Measurements from ENCODE around the gene FAM83G. TPM values are rescaled to one million over a fixed set of nuclear protein-coding genes. Genes with fewer than 3 reads are reported as not detected.
"Not testable (repeated sequence)": the region's sequence is repeated elsewhere in the genome, so short reads cannot be mapped to it uniquely, and the experiment has no call there.

Gene FAM83G
- total RNA-seq, 1 experiment from 2014 or later: 38.9 TPM

DNA sequence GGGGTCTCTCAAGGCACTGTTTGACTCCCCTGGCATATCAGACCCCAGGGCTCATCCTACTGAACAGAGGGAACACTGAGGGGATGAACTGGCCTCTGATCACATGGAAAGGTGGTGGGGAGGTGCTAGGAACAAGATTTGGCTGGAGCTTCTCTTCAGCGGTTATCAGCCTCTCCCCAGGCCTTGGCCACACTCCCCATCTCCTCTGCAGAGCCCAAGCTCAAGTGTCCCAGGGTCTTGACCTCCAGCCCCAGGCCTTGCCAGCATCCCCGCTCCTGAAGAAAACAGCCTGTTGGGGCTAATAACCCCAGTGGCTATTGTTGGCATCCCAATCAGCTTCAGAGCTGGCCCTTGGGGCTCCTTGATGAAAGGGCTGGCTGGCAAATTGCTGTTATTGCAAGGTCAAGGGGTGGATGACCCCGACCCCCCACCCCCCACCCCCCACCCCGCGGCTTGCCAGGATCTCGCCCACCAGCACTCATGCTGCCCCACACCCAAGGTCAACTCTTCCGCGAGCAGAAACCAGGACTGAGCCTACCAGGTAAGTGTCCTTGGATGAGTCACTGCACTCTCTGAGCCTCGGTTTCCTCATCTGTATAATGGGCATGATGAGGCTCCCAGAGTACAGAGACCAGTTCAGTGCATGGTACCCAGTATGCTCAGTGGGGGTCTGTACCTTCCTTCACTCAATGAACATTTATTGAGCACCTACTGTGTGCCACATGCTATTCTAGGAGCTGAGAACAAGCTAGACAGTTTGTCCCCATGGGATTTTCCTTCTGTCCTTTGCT is 18.8 kb upstream of the FAM83G start:
- DNase-seq (ENCODE audit: low spot score): no peak

DNA sequence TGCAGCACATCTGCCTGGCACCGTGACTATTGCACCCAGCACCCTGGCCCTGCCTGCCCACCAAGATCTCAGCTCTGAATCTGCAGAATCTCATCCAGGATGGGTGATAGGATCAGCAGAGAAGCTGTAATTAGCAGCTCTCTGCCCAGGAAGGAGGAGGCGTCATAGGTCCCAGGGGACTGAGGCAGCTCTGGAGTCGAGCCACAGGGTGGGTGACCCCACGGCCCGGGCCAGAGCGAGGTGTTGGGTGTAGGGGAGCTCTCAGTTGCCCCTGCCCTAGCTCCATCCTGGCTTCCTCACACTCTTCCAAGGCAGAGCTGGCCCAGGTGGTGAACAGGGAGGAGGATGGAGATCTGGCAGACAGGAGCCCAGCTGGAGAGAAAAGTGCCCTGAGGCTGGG is 18.2 kb upstream of the FAM83G start:
- DNase-seq (ENCODE audit: low spot score): no peak

DNA sequence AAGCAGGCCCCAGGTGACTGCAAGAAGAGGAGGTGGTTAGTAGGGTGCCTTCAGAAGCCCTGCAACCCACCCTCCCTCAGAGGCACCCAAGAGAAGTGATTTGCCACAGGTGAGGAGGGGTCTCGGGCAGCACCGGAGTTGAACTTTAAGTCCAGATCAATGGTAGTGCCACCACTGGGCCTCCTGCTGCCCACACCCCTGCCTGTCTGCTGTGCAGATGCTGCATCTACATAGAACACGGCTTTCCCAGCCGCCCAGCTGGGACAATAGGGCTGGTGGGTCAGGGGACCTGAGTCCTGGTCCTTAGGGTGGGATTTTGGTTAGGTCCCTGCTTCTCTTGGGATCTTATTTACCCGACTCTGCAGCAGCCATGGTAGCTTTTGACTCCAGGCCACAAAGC is 17.6 kb upstream of the FAM83G start:
- no peak for DNase-seq (ENCODE audit: low spot score)

DNA sequence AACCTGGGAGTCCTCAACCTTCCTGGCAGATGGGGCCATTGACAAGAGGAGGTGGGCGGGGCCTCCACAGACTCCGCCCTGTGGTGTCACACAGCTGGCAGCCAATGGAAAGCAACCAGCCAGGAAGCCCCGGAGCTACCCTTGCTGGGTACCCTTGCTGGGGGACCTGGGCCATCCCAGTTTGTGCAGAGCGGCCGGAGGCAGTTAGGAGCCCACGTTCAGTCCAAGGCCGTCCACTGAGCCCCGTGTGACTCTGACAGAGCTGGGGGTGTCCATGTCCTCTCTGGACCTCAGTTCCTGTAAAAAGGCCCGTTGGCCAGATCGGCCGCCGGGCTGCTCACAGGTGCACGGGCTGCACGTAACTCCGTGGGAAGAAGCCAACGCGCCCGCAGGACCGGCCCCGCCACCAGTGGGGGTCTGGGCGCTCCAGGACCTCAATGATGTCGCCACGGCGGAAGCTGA is 17.1 kb upstream of the FAM83G start:
- no peak for DNase-seq (ENCODE audit: low spot score)

DNA sequence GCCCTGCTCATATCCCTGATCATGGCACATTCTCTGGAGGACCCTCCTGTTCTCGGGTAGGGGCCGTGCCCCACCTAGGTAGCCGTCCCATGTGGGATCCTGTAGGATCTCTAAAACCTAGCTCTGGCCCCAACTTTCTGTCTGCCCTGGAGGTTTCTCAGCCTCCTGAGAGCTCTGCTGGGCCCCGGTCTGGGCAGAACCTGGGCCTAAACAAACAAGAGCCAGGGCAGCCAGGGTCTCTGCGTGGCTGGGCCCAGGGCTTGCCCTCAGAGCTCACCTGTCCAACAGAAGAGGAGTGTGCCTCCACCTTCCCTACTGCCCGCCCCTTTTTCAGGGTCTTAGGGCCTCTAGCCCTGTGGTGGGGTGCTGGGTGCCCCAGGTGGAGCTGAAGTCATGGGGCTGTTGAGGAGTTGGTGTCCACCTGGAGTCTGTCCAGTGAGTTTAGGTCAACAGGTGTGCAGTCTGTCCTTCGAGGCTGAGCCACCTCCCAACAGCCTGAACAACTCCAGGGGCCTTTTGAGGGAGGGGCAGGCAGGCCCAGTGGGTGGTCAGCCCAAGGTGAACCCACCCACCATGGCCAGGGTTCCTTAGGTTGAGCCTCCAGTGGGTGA is 16.6 kb upstream of the FAM83G start:
- not testable (repeated sequence) for DNase-seq (ENCODE audit: low spot score)

DNA sequence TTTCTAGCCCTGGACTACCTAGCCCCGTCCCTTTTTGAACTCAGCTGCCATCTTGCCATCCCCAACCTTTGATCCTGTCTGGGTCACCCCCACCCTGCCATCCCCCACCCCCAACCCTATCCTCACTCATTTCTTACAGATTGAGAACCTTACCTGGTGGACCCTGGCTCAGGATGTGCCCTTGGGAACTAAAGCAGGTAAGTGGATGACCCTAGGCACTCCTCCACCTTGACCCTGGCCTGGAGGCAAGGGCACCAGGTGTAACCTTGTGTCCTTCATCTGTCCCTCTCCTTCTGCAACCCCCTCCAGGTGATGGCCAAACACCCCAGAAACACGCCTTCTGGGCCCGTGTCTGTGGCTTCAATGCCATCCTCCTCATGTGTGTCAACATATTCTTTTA is 15.5 kb upstream of the FAM83G start:
- no peak for DNase-seq (ENCODE audit: low spot score)

DNA sequence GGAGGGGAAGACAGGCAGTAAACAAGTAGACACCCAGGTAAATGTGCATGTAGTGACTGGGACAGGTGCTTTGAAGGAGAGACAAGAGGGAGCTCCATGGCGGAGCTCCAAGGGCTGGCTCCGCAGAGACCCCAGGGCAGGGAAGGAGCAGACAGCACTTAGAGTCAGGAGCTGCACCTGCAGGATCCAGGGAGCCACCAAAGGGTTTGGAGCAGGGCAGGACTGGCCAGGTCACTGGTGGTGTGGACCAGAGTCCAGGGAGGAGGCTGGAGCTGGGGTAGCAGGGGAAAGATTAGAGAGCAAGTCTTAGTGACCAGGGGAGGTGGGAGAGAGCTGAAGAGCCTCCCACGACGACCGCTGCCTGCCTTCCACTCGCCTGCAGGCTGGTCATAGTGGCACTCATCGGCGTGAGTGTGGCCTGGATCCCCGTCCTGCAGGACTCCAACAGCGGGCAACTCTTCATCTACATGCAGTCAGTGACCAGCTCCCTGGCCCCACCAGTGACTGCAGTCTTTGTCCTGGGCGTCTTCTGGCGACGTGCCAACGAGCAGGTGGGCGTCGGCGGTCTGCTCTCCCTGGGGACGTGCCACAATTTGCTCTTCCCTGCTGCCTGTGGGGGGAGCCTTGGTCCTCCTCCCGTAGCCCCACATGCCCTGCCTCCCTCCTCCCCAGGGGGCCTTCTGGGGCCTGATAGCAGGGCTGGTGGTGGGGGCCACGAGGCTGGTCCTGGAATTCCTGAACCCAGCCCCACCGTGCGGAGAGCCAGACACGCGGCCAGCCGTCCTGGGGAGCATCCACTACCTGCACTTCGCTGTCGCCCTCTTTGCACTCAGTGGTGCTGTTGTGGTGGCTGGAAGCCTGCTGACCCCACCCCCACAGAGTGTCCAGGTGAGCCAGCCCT is 14.7 kb upstream of the FAM83G start:
- DNase-seq (ENCODE audit: low spot score): no peak

DNA sequence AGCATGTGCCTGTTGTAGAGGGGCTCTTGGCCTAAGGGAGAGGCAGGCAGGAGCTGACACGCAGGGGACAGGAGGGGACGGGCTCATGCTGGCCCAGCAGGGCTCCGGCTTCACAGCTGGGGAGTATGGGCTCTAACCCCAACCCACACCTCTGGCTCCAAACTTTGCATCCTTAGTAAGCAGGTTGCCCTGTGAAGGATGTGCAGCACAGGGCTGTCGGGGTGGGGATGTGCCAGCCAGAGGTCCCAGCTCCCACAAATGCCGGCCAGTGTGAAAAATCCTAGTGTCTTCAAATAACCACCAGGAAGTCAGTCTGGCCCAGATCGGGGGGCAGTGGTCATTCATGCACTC is 14.0 kb upstream of the FAM83G start:
- DNase-seq (ENCODE audit: low spot score): no peak

DNA sequence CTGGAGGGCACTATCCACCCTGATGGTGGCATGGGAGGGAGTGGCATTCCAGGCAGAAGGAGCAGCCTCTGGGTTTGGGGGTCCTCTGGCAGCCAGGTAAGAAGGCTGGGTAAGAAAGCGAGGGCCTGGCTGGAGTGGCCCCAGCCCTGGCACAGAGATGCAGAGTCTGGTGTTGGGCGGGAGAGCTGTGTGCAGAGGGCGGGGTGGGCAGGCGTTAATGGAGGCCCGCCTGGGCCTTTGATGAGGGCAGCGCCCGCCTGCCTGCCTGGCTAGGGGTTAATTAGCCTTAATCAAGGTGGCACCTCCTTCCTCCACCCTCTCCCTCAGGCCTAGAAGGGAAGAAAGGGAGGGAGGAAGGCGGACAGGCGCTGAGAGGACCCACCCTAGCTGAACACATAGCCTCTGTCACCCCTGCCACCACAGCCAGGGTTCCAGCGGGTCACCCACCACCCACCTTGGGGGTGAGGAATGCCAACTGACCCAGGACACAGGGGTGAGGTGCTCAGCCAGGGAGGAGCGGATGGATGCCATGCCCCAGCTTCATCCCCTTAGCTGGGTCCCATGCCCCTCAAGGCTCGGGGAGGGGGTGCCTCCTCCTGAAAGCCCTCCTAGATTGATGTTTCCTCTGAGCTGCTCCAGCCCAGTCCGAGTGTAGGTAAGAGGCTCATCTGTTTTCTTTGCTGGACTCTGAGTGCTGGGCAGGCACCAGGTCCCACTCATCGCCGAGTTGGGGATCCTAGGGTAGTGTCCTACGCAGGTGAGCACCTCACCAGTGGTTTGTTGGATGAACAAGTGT is 13.4 kb upstream of the FAM83G start:
- no peak for DNase-seq (ENCODE audit: low spot score)

DNA sequence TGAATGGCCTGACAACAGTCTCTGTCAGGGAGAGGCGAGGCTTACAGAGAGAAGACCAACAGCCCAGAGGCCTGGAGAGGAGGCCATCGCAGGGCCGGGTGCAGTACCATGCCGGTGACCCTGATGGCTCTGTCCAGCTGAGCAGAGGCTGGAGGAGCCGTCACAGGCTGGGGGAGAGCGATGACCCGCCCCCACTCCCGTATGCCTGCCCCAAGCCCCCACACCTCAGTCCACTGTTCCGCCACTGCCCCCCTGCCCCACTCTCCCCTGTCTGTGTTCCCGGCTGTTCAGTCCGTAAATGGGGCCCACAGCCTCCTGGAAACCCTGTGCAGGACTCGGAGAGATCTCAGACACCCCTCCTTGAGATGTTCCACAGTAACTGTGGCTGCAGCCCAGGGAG is 12.8 kb upstream of the FAM83G start:
- no peak for DNase-seq (ENCODE audit: low spot score)

DNA sequence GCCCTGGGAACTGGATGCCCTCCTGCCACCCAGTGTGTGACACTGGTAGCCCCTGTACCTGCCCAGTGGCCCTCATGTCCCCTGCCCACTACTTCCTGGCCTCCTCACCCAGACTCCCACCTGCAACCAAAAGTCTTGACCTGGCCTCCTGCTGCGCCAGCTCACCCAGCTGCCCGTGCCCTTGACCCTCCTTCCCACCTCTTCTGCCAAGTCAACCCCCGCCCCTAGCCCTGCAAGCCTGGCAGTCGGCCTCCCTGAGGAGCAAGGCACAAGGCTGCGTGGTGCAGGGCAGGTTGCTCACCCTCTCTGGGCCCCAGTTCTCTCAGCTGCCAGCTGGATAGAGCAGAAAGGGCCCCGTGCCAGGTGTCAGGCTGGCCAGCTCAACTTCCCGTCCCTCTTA is 12.3 kb upstream of the FAM83G start:
- no peak for DNase-seq (ENCODE audit: low spot score)

DNA sequence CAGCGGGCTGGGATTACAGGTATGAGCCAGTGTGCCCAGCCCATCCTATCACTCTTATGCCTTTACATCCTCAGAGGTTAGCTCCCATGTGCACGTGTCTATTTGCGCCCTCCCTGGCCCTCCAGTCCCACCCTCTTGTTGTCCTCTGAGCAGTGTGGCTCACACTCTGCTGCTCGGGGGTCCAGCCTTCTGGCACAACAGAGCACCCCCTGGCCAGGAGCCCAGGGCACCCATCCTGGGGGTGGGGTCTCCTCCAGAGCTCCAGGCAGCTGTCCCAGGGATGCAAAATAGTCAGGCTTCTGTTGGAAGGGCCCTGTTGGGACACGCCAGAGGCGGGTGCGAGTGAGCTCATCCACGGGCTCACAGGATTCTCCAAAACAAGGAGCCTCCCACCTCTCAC is 11.7 kb upstream of the FAM83G start:
- no peak for DNase-seq (ENCODE audit: low spot score)

DNA sequence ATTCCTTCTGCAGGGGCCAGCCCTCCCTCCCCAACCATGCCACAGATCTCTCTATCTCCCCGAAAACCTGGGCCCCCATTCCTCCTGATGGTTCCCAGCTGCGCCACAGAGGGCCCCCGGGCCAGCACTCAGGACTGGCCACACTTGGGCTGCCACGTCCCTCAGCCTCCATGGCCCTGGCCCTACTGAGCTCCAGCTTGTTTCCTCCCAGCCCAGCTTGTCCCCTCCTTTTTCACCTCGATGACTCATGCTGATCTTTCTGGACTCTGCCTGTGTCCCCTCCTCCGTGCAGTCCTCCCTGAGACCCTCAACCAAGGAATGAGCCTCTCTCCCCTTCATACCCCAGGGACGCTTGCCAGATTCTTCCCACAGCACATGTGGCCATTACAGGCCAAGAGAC is 10.9 kb upstream of the FAM83G start:
- DNase-seq (ENCODE audit: low spot score): no peak

DNA sequence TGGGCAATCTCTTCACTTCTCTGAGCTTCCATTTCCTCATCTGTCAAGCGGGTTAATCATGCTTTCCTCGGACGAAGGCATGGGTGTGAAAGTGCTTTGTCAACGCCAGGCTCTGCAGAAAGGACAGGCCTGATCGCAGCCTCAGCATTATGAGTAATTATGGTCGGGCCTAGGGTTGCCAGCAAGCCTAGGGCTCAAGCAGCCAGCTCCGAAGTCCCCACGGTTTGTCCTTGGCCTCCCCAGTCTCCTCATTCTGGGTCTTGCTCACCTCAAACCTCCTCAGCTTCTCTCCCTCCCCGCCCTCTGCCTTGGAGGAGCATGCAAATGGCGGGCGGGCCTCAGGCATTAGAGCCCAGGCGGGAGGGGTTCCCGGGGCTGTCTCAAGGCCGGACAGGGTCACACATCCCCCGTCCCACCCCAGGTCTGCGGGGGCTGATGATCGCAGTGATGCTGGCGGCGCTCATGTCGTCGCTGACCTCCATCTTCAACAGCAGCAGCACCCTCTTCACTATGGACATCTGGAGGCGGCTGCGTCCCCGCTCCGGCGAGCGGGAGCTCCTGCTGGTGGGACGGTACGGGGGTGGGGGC is 10.2 kb upstream of the FAM83G start:
- DNase-seq (ENCODE audit: low spot score): no peak

DNA sequence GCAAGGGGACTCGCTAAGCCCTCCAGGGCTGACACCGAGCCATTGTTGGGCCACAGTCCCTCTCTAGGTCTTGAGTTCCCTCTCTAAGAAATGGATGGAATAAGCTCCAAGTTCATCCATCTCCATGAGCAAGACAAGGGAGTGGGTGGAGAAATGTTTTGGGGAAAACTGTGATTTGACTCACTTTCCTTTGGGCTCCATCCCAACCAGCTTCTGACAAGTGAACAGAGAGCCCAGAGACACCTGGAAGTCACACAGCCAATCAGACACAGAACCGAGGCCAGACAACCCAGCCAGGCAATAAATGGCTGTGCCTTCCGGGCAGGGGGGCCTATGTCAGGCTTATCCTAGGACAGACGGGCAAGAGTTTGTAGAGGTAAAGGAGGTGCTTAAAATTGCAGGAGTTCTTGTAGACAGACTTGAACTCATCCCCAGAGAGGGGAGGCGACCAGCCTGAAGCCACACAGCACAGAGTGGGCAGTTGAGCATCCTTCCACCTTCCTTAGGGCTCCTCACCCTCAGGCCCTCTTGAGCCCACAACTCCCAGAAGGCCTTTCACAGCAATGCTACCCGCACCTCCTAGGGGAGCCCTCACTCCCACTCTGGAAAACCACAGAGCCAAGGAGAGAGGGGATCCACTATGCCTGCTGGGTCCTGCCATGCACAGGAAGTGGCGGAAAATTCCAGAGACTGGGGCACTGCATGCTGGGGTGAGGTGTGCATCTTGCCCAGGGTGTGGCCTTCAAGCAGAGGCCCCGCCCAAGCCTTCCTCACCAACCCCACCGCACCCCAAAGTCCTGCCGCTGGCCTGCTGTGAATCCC is 9.5 kb upstream of the FAM83G start:
- no peak for DNase-seq (ENCODE audit: low spot score)

DNA sequence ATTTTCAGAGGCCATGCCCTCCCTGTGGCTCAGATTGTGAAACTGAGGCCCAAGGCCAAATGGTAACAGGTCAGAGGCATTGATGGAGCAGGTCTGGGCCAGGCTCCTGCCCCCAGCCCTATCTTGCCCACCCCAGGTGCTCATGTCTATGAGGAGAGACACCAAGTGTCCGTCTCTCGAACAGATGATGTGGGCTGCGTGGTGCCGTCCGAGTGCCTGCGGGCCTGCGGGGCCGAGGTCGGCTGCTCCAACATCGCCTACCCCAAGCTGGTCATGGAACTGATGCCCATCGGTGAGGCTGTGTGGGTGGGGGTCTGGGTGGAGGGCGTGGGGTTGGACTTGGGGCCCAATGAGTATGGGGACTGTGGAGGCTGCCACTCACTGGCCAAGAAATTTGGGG is 8.7 kb upstream of the FAM83G start:
- DNase-seq (ENCODE audit: low spot score): no peak

DNA sequence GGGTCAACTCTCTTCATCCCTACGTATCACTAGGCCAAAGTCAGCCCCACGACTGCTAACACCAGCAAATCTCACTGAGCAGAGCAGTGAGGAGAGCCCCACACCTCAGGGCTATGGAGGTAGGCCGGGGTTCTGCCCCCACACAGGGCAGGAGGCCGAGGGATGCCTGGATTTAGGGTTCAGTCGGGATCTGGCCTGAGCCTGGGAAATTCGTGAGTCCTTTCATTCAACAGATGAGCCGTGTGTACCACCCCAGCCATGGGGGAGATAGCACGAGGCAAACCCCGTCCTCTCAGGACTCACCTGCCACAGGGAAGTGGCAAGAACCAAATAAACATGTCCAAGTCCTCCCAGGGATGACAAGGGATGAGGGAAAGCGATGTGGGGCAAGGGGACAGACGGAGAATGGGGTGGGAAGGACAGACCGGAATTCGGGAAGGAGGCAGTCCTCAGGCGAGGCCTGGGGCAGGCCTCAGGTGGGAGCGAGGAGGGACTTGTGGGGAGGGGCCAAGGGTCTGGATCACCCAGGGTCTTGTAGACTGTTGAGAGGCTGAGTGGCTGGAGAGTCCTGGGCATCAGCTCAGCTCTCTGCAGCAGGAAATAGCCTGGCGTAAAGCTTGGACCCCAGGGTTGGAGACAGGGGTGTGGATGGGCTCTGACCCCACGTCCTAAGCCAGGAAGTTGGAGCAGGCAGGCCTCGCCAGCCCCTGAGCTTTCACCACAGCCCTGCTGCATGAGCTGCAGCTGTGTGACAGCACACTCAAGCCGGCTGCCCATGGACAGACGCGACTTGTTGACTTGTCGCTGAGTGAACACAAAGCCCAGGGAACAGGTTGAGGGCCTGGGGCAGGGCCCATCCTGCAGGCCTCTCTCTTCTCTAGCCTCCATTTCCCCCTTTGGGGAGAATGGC is 7.9 kb upstream of the FAM83G start:
- DNase-seq (ENCODE audit: low spot score): no peak

DNA sequence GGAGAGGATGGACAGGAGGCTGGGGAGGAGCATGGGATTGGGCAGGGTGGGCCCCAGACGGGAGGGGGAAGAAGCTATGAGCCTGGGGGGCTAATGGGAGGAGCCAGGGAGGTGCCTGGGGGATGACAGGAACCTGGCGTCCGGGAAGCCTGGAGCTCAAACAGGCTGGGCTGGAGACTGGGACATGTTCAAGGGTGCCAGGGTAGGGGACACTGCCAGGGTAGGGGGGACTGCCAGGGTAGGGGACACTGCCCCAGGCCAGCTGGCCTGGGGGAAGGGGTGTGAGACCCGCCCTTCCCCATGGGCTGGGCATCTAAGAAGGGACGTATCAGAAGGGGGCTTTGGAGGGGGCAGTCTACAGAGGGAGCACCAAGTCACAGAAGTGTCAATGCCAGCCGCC is 7.0 kb upstream of the FAM83G start:
- no peak for DNase-seq (ENCODE audit: low spot score)

Data from HT-29 (cell line).